Muscle of arm (tissue), 12 donors: ENCODE measurements around the gene FA2H. TPM values are rescaled to one million over a fixed set of nuclear protein-coding genes. Genes with fewer than 3 reads are reported as not detected.

Experiments used
- DNase-seq: peaks from one replicate; pipeline ENCODE4 v3.0.0-alpha.2; 2013
- polyA plus RNA-seq, 12 donors: library from polyadenylated mRNA; unstranded; fragments of 120-200 nt; gene quantifications; one replicate each; pipeline ENCODE4 v1.2.1, GENCODE V29; 2013; ENCODE audit not compliant: insufficient read length in 12 of 12

Gene FA2H
- polyA plus RNA-seq, 12 donors: 0.08 to 6.8 (median 0.15) TPM; not detected in 4

DNA sequence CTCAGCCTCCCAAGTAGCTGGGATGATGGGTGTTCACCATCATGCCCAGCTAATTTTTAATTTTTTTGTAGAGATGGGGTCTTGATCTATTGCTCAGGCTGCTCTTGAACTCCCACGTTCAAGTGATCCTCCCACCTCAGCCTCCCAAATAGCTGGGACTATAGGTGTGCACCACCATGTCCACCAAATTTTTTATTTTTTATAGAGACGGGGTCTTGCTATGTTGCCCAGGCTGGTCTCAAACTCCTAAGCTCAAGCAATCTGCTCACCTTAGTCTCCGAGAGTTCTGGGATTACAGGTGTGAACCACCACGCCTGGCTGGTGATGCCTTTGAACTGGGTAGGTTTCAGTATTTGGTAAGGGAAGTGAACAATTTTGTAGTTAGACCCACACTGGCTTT, 30.1 kb downstream of the FA2H start:
- no peak for DNase-seq

DNA sequence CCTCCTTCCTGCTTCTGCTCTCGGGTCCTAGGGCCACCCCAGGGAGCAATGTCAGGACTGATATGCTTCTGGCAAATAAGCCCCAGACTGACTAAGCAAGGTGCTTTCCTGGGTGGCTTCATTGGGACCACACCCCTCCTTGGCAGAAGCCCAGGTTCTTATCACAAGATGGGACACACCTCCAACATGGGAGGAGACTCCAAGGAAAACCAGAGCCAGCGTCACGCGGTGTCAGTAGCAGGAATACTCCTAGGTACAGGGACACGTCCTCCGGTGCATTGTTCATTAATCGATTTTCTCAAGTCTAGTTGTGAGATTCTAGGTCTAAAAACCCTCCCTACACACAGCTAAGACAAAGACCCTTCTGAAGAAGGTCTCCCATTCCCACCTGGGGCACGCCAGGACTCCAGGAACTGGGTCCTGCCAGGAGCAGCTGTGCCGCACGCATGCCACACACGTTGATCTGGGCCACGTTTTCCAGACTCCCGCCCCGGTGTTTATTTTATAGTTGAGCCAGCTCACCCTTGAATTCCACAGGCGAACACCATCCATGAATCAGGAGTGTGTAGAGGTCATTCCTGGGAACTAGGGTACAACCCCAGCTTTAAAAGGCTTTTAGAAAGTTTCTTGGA, 30.8 kb downstream of the FA2H start:
- no peak for DNase-seq

DNA sequence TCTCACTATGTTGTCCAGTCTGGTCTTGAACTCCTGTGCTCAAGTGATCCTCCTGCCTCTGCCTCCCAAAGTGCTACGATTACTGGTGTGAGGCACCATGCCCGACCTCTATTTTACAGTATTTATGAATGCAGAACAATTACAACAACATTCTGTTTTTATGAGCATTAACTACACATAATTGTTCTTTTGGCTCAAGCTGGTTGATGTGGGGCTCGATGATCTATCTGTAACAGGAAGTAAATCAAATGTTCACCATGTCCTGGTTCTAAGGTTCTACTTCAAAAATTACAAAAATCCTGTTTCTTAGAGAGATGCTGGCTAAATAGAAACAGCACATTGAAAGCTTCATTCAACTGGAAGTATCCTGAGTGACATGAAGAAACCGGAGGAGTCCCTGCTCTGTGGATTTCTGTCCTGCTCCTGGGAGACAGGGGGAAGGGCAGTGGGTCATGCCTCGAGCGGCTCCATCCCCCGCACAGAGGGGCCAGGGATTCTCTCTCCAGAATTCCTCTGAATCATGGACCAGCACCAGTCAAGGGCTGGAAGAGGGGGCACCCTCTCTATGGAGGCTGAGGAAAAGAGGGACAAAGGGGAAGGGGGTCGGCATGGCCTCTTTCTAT, 31.5 kb downstream of the FA2H start:
- no peak for DNase-seq

DNA sequence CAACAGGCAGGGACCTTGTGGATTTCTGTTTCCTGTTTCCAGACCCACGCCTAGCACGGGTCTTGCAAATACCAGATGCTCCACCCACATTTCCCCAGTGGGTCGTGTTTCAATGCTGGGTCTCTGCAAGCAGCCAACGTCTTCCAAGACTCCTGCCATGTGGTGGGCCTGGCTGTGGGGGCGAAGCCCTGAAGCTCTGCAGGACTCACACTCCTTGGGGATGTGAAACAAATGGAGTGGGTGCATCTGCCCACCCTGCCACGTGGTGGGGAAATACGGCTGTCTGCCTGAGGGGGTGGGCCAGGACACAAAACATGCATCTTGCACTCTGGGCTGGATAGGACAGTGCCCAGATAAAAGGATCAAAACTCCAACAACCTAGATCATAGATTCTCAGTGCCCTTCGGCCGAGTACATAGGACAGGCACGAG, 32.6 kb downstream of the FA2H start:
- no peak for DNase-seq

DNA sequence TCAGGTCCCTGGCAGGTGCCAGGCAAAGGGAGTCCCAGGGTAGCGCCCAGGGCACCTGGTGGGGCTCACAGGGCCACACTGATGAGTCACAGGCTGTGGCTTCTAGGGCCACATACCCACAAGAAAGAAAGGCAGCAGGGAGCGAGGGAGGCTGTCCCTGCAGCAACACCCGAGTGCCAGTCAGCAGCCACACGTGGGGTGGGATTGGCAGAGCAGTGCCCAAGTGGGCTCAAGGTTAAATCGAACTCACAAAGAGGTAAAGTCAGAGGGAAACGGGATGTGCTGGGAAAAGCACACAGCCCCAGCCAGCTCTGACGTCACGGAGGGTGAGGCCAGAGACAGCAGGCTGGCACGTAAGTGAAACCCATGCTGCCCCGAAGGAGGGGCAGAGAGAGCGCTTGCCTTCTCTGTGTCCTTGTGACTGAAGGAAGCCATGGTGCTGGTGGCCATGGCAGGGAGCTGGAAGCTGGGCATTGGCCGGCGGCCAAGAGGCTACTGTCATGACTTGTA, 33.8 kb downstream of the FA2H start:
- DNase-seq: no peak

DNA sequence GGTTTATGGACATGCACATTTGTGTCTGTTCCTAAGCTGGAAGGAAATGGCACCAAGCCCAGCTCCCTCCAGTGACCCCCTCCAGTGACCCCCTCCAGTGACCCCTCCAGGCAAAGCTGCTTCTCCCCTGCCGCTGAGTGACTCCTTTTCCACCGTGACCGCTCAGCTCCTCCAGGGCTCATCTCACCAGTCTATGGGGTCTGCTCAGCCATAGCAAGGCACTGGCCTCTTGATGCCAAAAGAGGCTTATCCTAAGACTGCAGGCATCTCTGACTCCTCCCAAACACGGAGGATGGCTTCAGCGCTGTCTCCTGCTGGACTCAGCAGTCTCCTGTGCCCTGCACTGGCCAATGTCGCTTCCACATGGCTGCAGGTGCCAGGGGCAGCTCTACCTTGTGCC, 35.3 kb downstream of the FA2H start:
- no peak for DNase-seq

DNA sequence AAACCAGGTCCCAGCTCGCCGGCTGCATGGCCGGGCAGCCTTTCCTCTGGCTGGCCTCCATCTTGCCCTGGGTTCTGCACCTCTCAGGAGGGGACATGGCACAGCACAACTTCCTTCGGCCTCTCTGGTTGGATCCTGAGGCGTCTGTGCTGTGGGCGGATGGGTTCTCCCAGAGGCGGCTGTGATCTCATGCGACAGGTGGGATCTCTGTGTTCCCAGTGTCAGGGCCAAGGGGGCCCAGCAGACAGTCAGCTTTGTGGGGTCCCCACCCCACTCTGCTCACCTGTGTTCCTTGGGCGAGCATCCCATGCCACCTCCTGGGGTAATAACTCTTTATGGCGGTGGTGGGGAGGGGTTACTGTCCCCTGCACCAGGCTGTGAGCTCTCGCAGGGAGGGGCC, 35.8 kb downstream of the FA2H start:
- DNase-seq: no peak

DNA sequence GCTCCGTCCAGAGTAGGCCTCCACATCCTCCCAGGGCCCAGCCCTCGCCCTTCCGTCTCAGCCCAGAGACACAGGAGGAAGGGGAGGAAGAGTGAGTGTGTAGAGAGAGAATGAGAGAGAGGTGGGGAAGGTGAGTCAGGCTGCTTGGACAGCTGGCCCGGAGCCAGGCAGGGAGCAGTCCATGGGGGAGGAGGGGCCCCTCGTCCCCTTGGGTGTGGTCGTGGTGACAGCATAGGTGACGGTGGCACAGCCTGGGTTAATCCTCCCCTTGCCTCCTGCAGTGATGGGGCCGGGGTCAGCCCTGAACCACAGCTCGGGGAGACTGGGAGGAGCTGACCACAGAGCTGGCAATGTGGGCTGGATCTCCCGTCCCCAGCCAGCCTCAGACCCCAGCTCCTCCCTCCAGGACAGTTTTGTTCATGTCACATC, 36.5 kb downstream of the FA2H start:
- no peak for DNase-seq

DNA sequence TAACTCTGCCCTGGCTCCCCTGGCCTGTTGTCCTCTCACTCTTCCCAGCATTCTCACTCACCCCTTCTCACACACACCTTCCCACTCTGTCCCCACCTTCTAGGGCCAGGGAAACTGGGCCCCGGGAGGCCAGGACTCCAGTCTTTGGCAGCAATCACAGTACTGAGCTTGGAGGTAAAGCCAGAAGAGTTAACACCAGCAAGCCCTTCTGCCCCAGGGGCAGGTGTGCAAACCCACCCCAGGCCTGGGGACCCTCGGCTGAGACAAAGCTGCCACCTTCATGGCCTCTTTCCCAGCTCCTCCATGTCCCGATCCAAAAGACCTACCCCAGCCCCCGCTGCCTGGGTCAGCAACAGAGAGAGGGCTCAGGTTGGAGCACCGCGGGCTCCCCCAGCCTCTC, 37.1 kb downstream of the FA2H start:
- no peak for DNase-seq

DNA sequence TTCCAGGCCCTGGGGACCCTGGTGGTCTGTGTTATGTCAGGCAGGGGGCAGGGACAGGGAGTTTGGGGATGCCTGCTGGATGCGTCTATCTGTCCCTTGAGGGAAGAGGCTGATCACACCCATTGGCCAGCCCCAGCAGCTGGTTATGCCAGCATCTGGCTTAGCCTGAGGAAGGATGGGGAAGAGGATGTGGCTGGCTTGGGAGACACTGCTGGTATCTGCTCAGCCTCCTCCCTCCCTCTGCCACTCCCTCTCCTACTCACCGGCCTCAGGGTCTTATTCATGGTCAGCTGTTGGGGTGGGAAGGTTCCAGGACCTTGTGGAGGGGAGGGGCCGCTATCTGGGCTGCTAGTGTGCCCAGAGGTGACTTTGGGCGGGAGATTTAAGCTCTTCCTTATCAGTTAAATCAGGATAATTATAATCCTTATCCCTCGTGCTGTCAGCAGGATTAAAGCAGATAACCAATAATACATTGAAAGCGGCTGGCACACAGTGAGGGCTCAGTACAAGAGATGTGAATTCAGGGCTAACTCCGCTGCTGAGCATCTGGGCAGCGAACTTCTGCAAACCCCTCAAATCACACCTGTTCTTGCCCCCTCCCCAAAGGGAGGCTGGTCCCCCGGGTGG, 38.0 kb downstream of the FA2H start:
- DNase-seq: no peak

DNA sequence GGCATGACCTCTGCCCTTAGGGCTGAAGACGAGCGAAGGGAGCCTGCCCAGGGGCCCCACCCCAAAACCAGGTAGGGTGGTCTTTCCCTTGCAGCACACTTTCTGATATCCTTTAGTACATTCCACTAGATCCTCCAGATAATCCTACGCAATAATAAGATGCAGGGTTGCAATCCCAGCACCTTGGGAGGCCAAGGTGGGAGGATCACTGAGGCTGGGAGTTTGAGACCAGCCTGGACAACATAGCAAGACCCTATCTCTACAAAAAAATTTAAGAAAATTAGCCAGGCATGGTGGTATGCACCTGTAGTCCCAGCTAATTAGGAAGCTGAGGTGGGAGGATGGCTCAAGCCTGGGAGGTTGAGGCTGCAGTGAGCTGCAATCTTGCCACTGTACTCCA, 39.1 kb downstream of the FA2H start:
- DNase-seq: no peak

DNA sequence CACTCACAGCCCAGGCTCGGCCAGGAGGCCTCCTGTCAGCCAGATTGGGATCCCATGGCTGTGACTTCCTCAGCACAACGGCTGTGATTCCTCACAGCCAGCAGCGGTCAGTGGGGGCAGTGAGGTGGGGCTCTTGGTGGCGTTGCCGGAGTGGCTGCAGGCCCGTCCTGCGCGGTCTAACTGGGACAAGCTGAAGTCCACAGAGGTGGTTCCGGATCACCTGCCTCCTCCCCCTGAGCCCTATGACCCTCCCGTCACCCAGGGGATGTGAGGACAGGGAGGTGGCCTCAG, 39.5 kb downstream of the FA2H start:
- DNase-seq: no peak

DNA sequence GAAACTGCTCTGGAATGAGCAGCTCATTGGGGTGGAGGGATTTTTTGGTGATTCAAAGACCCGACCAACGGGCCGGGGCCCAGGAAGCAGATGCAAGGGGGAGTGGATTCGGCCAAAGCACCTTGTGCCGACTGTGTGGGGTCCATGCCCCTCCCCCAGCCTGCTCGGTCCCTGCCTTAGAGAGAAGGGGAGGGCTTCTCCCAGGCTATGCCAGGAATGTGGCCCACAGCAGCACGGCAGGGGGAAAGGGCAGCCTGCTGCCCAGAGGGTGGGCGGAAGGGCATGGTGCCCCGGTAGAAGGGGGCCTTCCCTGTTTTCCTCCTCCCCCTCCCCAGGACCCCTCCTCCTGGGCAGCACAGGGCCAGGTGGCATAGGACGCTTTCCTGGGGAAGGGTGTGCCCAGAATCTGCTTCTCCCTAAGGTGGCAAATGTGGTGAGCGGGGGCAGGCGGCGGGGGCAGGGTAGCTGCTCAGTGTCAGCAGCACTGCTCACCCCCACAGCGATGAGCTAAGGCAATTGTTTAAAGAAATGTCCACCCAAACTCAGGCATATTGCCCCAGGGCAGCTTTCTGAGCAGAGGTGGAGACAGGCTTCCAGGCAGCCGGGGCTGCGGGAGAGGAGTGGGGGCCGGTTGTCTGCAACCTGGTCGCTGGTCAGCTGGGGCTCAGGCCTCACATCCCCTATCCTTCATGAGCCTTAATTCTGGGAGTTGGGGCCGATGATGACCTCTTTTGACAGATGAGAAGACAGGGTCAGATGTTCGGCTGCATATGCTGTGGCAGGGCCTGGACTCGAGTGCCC, 40.1 kb downstream of the FA2H start:
- no peak for DNase-seq

DNA sequence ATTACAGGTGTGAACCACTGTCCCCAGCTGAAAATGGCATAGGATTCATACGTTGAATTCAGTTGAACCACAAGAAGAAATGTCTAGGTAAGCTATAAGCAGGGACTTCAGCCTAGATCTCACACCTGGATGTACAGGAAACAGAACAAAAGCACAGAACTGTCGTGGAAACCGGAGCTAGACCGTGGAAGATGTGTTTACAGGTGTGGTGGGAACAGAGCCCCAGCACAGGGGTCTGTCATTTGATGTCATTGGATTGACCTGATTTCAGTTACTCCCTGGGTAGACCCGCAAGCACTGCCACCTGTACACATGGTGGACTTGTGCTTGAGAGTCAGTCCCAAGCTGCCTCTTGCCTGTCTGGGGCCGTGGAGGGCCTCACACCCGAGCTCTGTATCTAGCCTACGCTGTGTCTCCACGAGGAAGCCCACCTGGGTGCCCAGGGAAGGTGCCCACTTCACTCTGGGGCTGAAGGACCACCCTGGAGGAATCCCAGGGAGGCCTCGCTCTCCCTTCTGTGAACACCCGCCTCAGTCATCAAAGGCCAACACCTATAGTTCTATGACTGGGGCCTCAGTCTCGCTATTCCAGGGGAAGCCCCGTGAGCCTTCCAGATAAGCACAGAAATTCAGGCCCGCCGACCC, 41.8 kb downstream of the FA2H start:
- no peak for DNase-seq

DNA sequence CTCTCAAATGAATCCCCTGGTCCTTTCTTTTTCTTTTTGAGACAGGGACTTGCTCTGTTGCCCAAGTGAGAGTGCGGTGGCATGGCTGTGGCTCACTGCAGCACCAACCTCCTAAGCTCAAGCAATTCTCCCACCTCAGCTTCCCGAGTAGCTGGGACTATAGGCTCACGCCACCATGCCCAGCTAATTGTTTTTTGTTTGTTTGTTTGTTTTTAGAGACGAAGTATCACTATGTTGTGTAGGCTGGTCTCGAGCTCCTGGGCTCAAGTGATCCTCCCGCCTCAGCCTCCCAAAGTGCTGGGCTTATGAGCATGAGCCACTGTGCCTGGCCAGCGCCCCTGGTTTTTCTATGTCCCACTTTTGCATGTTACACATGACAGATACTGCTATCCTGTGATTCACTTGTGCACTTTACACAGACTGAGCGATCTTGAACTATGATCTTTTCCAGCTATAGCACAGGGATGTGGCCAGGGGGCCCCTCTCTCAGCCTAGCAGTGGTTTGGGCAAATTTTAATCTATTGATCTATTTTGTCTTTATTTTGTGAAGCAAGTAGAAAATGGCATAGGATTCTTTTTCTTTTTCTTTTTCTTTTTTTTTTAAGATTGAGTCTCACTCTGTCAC, 42.7 kb downstream of the FA2H start:
- DNase-seq: no peak

DNA sequence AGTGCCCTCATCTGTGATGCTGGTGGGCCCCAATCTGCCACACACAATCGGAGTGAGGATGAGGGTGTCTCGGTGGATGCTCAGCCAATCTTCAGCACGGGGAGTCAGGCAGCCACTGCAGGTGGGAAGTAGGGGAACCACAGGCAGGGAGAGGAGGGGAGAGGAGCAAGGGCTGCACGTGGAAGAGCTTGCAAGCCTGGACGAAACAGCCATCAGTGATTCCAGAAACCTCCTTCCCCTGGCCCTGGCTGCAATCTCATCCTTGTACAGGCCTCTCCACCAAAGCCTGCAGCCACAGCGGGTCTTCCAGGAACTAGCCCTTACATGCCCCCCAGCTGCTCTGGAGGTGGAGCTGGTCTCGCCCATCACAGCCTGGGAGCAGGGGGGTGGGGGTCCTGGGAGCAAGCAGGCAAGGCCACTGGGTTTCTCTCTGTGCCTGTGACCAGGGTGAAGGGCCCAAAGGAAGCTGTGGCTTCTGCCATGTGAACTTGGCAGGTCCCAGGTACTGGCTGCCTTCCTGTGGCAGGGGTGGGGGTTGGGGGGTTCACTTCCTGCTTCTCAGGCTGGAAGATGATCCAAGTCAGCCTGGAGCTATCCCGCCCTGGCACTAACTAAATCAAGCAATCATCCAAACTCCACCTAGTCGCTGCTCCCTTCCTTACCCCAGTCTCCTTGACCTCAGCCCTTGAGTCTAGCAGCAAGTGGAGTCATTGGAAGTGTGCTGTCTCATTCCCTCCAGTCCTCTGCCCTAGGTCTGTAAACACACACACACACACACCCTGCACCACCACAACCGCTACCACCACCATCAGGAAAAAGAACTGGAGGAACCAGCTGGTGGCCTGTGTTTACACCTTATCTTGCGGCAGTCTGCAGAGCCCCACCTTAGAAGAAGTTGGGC, 44.6 kb downstream of the FA2H start:
- DNase-seq: no peak

DNA sequence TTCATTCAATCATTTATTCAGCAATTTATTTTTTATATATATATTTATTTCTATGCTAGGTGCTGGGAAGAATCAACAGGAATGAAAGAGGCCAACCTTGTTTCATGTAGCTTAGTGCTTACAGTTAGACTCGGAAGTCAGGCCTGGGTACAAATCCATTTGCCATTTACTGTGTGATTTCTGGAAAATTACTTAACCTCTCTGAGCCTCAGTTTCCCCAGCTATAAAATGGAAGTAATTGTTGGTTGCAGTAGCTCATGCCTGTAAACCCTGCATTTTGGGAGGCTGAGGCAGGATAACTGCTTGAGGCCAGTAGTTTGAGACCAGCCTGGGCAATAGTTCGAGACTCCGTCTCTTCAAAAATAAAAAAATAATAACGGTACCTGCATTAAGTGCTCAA, 46.7 kb downstream of the FA2H start:
- no peak for DNase-seq

DNA sequence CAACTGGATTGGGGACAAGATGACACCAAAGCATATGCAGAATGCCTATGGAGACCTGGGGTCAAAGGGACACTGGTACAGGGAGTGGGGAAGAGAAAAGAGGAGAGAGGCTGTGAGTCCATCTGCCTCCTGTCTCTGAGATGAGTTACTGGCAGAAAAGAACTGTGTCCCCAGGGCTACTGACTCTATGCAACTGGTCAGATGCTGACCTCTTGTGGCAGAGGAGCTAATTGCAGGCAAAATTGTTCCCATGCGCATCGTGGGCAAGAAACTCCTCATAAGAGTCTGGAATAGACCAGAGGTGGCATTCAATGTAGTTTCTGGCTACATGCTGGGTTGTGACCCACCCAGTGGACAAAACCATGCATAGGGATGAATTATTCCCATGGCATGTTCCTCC, 47.9 kb downstream of the FA2H start:
- DNase-seq: no peak

DNA sequence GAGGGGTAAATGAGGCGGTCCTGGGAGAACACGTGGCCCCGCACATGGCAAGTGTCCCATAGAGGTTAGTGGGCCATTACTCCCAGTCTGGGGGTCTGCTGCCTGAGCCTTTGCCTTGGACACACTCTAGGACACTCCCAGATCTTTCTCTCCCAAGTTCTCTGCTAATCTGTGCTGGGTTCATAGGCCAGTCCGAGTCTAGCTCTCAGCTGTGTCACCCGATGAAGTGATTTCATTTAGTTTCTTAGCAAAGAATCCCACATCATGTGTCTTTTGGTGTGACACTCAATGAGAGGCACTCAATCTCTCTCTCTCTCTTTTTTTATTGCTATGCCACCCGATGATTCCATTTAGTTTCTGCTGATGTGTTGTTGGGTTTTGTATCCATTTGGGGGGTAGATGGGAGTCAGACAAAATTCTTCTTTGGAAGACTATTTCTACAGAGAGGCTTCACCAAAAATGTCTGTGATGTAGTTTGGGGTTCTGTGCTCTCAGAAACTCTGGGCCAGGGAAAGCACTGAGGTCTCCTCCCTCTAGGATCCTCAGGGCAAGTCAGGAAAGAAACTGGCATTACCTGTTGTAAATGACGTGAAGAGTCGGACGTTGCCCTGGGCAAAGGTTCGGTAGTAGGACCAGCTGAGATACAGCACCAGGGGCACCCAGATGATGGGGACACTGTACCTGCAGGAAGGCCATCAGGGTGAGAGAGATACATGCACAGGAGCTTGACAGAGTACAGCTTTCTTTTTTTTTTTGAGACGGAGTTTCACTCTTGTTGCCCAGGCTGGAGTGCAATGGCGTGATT, 48.8 kb downstream of the FA2H start:
- DNase-seq: no peak
